Measurements from ENCODE around the gene GOLM1.
A peak's percentile ranks its signal among the peaks of the same experiment; 100 is the strongest.

Gene GOLM1

GRCh38 chr9:86112057-86112456, 12.7 kb upstream of the GOLM1 start:
- DNase-seq (ENCODE audit: low read depth) = no peak
- TF ChIP-seq CTCF (IDR thresholded peaks at IDR 0.05; ENCODE audit: control insufficient read depth, extremely low read depth, insufficient read depth) = no peak
- H3K4me3 ChIP-seq (ENCODE audit: low read depth, low read length) = no peak overlapping the region

GRCh38 chr9:86102626-86103025, 3.3 kb upstream of the GOLM1 start:
- no peak for TF ChIP-seq CTCF (IDR thresholded peaks at IDR 0.05; ENCODE audit: control insufficient read depth, extremely low read depth, insufficient read depth)
- no peak overlapping the region for H3K4me3 ChIP-seq (ENCODE audit: low read depth, low read length)
- DNase-seq (ENCODE audit: low read depth) = no peak

- TF ChIP-seq CTCF (IDR thresholded peaks at IDR 0.05; ENCODE audit: control insufficient read depth, extremely low read depth, insufficient read depth) = no peak
- peak overlapping the region; percentile 48 for H3K4me3 ChIP-seq (ENCODE audit: low read depth, low read length)
- no peak for DNase-seq (ENCODE audit: low read depth)
These were observed 475 bp upstream of the GOLM1 start for GRCh38 chr9:86099701-86100364.

GRCh38 chr9:86097510-86098224, 1.7 kb downstream of the GOLM1 start:
- peak overlapping the region; percentile 85 for H3K4me3 ChIP-seq (ENCODE audit: low read depth, low read length)
- no peak for DNase-seq (ENCODE audit: low read depth)
- TF ChIP-seq CTCF (IDR thresholded peaks at IDR 0.05; ENCODE audit: control insufficient read depth, extremely low read depth, insufficient read depth) = no peak

DNA sequence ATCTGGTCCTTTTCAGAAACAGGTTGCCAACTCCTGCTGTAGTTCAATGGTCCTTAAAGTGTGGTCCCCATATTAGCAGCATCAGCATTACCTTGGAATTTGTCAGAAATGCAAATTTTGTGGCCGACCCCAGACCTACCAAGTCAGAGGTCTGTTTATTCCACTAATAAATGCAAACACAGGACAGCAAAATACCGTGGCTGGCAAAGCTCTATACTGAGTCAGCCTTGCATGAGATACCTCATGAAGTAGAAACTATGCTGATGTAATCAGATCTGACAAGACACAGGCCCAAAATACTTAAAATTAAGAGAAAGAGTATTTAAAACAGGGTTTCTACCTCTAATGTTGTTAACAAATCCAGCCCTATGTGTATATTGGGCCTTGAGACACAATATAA, 3.0 kb downstream of the GOLM1 start:
- no peak overlapping the region for H3K4me3 ChIP-seq (ENCODE audit: low read depth, low read length)
- no peak for TF ChIP-seq CTCF (IDR thresholded peaks at IDR 0.05; ENCODE audit: control insufficient read depth, extremely low read depth, insufficient read depth)
- no peak for DNase-seq (ENCODE audit: low read depth)

- H3K4me3 ChIP-seq (ENCODE audit: low read depth, low read length) = no peak overlapping the region
- no peak for TF ChIP-seq CTCF (IDR thresholded peaks at IDR 0.05; ENCODE audit: control insufficient read depth, extremely low read depth, insufficient read depth)
- peak; percentile 99 for DNase-seq (ENCODE audit: low read depth)
These were observed 5.4 kb downstream of the GOLM1 start for GRCh38 chr9:86093788-86094555.

Data from LNCaP clone FGC (cell line).